Heart left ventricle (tissue), 13 donors: ENCODE results near the gene LUC7L.

Source experiments
- POLR2A ChIP-seq, 2 donors: fragments of 450-650 bp; IDR thresholded peaks; one replicate each; pipeline ENCODE4 v1.6.1; 2017; ENCODE audit warnings: antibody characterized with exemption in 2 of 2, mild to moderate bottlenecking in 2 of 2, moderate library complexity in 2 of 2
- TF ChIP-seq, protein P1 (sequence below), 12 donors: fragments of 200-600 bp; sonication (generic) in 4 of 12; IDR thresholded peaks; one replicate each; pipeline versions ENCODE4 v1.5.0 to v1.8.0; 2018 to 2022; ENCODE audit warnings: antibody characterized with exemption in 12 of 12, mild to moderate bottlenecking in 5 of 12
- donor health status: ischemic (EF 13 %, LVEDD 7.1; RV severe dilation, severe dysfunction).
- donor health status: DM: no; HTN: yes; CAD: no.
- donor health status: DM: no; HTN: no; CAD: no.
- donor health status: ischemic (EF 25% LVEDD 6.9; RV normal size, moderate dysfunction).
- donor health status: ischemic (EF 25% LVEDD 5.7; RV mildly dilated, moderate dysfunction).
- donor health status: ischemic (EF 35%, LVEDD 5.7; RV mildly dilated, moderate dysfunction).
- donor health status: nonischemic (EF 11% LVEDD 7.7; RV severe dilation, severe dysfunction).
- donor health status: DM: yes; HTN: yes; CAD: no.
- donor health status: PGD.
- donor health status: ischemic (EF 29% LVEDD 5.4; RV normal size, mild dysfunction).
- donor health status: nonischemic (EF 23%, LVEDD 6.1; RV moderate dilation, normal function).

DNA sequence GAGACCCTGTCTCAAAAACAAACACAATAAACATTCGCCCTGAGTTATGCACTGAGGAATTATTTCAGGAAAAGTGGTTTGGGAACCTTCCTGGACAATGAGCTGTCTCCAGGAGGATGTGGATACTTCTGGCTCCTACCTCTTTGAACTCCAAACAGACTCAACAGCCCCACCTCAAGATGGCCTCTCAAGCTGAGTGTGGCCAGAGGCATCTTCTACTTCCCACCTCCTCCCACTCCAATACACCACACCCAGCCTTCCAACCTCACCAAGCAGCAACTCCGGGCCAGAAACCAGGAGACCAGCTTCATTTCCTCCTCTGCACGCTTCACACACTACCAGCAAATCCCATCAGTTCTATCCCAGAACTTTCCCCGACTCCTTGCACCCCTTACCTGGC is 37.4 kb downstream of the LUC7L start:
- no peak for TF ChIP-seq POLR2A (IDR thresholded peaks at IDR 0.05)
- TF ChIP-seq, protein P1, sequence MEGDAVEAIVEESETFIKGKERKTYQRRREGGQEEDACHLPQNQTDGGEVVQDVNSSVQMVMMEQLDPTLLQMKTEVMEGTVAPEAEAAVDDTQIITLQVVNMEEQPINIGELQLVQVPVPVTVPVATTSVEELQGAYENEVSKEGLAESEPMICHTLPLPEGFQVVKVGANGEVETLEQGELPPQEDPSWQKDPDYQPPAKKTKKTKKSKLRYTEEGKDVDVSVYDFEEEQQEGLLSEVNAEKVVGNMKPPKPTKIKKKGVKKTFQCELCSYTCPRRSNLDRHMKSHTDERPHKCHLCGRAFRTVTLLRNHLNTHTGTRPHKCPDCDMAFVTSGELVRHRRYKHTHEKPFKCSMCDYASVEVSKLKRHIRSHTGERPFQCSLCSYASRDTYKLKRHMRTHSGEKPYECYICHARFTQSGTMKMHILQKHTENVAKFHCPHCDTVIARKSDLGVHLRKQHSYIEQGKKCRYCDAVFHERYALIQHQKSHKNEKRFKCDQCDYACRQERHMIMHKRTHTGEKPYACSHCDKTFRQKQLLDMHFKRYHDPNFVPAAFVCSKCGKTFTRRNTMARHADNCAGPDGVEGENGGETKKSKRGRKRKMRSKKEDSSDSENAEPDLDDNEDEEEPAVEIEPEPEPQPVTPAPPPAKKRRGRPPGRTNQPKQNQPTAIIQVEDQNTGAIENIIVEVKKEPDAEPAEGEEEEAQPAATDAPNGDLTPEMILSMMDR (IDR thresholded peaks at IDR 0.05), result no peak
